Suprapubic skin (tissue), 4 donors: ENCODE data around the gene KCNE2. TPM values are rescaled to one million over a fixed set of nuclear protein-coding genes. Genes with fewer than 3 reads are reported as not detected.

Source experiments
- DNase-seq, 2 donors: peaks; one replicate each; pipeline ENCODE4 v3.0.0-alpha.2; 2019; ENCODE audit warnings: low spot score in 2 of 2
- H3K27ac ChIP-seq: fragments of 200-600 bp; sonication (generic); one replicate; pipeline ENCODE4 v1.5.1; 2019
- H3K27me3 ChIP-seq: fragments of 200-600 bp; sonication (generic); one replicate; pipeline ENCODE4 v1.5.1; 2019
- H3K36me3 ChIP-seq: fragments of 200-600 bp; sonication (generic); one replicate; pipeline ENCODE4 v1.5.1; 2019
- H3K4me1 ChIP-seq: fragments of 200-600 bp; sonication (generic); one replicate; pipeline ENCODE4 v1.5.1; 2019
- H3K4me3 ChIP-seq: fragments of 200-600 bp; sonication (generic); one replicate; pipeline ENCODE4 v1.5.1; 2019; ENCODE audit warnings: mild to moderate bottlenecking
- H3K9me3 ChIP-seq: fragments of 200-600 bp; sonication (generic); one replicate; pipeline ENCODE4 v1.5.1; 2019
- CTCF ChIP-seq, 2 donors: fragments of 200-600 bp in 1 of 2; fragments of 450-650 bp in 1 of 2; sonication (generic) in 1 of 2; IDR thresholded peaks; one replicate each; pipeline ENCODE4 v1.5.1; 2016 to 2019; ENCODE audit warnings: antibody characterized with exemption in 2 of 2, mild to moderate bottlenecking in 1 of 2, moderate library complexity in 1 of 2
- EP300 ChIP-seq: sonication (generic); formaldehyde crosslinking; IDR thresholded peaks from one replicate; pipeline ENCODE4 v1.6.1; 2017; ENCODE audit warnings: antibody characterized with exemption
- POLR2A ChIP-seq, 2 donors: fragments of 450-650 bp; IDR thresholded peaks; one replicate each; pipeline ENCODE4 v1.6.1; 2017; ENCODE audit warnings: antibody characterized with exemption in 2 of 2, mild to moderate bottlenecking in 2 of 2, moderate library complexity in 2 of 2
- POLR2AphosphoS5 ChIP-seq, 3 donors: sonication (generic); formaldehyde crosslinking; IDR thresholded peaks; one replicate each; pipeline ENCODE4 v1.6.1; 2017; ENCODE audit warnings: antibody characterized with exemption in 3 of 3
- WGBS: methylation state at CpG from one replicate; pipeline ENCODE4 v1.1.5; 2018; 5-methylcytosine and 5-hydroxymethylcytosine counted together
- total RNA-seq, 4 donors: library from RNA; depleted of rRNA; stranded (reverse); fragments of >200 nt; gene quantifications; one replicate each; pipeline ENCODE4 v1.1.0, GENCODE V29; 2016

KCNE2 gene
- total RNA-seq, 4 donors from 2014 or later, result not detected

- peak in 1 of 2 donors; percentile 55 for DNase-seq
- TF ChIP-seq POLR2A (IDR thresholded peaks at IDR 0.05) (no peak), CTCF (IDR thresholded peaks at IDR 0.05) (no peak), POLR2AphosphoS5 (IDR thresholded peaks at IDR 0.05) (no peak), EP300 (no peak)
- Histone ChIP-seq H3K9me3 (no peaks in the 10 kb centered on the region), H3K27me3 (no peaks in the 10 kb centered on the region), H3K27ac (no peak overlapping the region), H3K4me1 (peaks cover 4% of the 10 kb centered on the region), H3K36me3 (no peaks in the 10 kb centered on the region), H3K4me3 (no peak overlapping the region)
- WGBS, result 55% methylated on average over 6 of the region's 6 CpGs
Measured at GRCh38 chr21:34337741-34338140, 26.1 kb upstream of the KCNE2 start.

GRCh38 chr21:34338226-34338625, 25.6 kb upstream of the KCNE2 start:
- Histone ChIP-seq H3K4me1 (peaks cover 4% of the 10 kb centered on the region), H3K27me3 (no peaks in the 10 kb centered on the region), H3K27ac (no peak overlapping the region), H3K9me3 (no peaks in the 10 kb centered on the region), H3K4me3 (no peak overlapping the region), H3K36me3 (no peaks in the 10 kb centered on the region)
- 93% methylated on average over 8 of the region's 8 CpGs for WGBS
- DNase-seq, result peak in 1 of 2 donors; percentile 53
- TF ChIP-seq CTCF (IDR thresholded peaks at IDR 0.05) (no peak), POLR2A (IDR thresholded peaks at IDR 0.05) (no peak), EP300 (no peak), POLR2AphosphoS5 (IDR thresholded peaks at IDR 0.05) (no peak)

GRCh38 chr21:34340061-34340460, 23.7 kb upstream of the KCNE2 start:
- H3K27me3 ChIP-seq, result no peaks in the 10 kb centered on the region
- WGBS, result 93% methylated on average over 3 of the region's 3 CpGs
- TF ChIP-seq EP300, result no peak
- no peak for TF ChIP-seq POLR2A (IDR thresholded peaks at IDR 0.05)
- no peak for TF ChIP-seq CTCF (IDR thresholded peaks at IDR 0.05)
- no peak for TF ChIP-seq POLR2AphosphoS5 (IDR thresholded peaks at IDR 0.05)

GRCh38 chr21:34342476-34342875, 21.3 kb upstream of the KCNE2 start:
- no peaks in the 10 kb centered on the region for H3K9me3 ChIP-seq
- 94% methylated on average over 5 of the region's 5 CpGs for WGBS
- no peaks in the 10 kb centered on the region for H3K4me1 ChIP-seq
- TF ChIP-seq CTCF (IDR thresholded peaks at IDR 0.05) (no peak), POLR2AphosphoS5 (IDR thresholded peaks at IDR 0.05) (no peak), POLR2A (IDR thresholded peaks at IDR 0.05) (no peak), EP300 (no peak)
- peak in 1 of 2 donors; percentile 40 for DNase-seq
- no peak overlapping the region for H3K4me3 ChIP-seq
- H3K36me3 ChIP-seq, result no peaks in the 10 kb centered on the region
- H3K27ac ChIP-seq, result no peak overlapping the region
- H3K27me3 ChIP-seq, result no peaks in the 10 kb centered on the region

More at GRCh38 chr21:34340061-34340460, 23.7 kb upstream of the KCNE2 start:
- Histone ChIP-seq H3K9me3 (no peaks in the 10 kb centered on the region), H3K4me1 (peaks cover 4% of the 10 kb centered on the region), H3K36me3 (no peaks in the 10 kb centered on the region), H3K27ac (no peak overlapping the region), H3K4me3 (no peak overlapping the region)
- peak in 1 of 2 donors; percentile 41 for DNase-seq

GRCh38 chr21:34343347-34343746, 20.5 kb upstream of the KCNE2 start:
- no peak overlapping the region for H3K4me3 ChIP-seq
- 96% methylated on average over 7 of the region's 7 CpGs for WGBS
- no peak overlapping the region for H3K27ac ChIP-seq

More at GRCh38 chr21:34343347-34343746, 20.5 kb upstream of the KCNE2 start:
- H3K27me3 ChIP-seq, result no peaks in the 10 kb centered on the region
- TF ChIP-seq EP300, result no peak
- TF ChIP-seq POLR2AphosphoS5 (IDR thresholded peaks at IDR 0.05), result no peak
- no peaks in the 10 kb centered on the region for H3K4me1 ChIP-seq
- no peaks in the 10 kb centered on the region for H3K9me3 ChIP-seq
- DNase-seq, result no peak
- H3K36me3 ChIP-seq, result no peaks in the 10 kb centered on the region
